ENCODE results near the gene PDZK1IP1.
"Not testable (repeated sequence)": the region's sequence is repeated elsewhere in the genome, so short reads cannot be mapped to it uniquely, and the experiment has no call there.

PDZK1IP1 gene

GRCh38 chr1:47223174-47223920 lies 33.5 kb upstream of the PDZK1IP1 start:
- DNase-seq, result no peak

GRCh38 chr1:47222476-47222875 lies 32.6 kb upstream of the PDZK1IP1 start:
- no peak for DNase-seq

GRCh38 chr1:47219590-47220220 lies 29.9 kb upstream of the PDZK1IP1 start:
- no peak for DNase-seq

- DNase-seq, result no peak
Observed at GRCh38 chr1:47219001-47219400, 29.2 kb upstream of the PDZK1IP1 start.

- DNase-seq, result no peak
Observed at GRCh38 chr1:47216278-47217059, 26.6 kb upstream of the PDZK1IP1 start.

- no peak for DNase-seq
Observed at GRCh38 chr1:47215713-47216112, 25.9 kb upstream of the PDZK1IP1 start.

DNA sequence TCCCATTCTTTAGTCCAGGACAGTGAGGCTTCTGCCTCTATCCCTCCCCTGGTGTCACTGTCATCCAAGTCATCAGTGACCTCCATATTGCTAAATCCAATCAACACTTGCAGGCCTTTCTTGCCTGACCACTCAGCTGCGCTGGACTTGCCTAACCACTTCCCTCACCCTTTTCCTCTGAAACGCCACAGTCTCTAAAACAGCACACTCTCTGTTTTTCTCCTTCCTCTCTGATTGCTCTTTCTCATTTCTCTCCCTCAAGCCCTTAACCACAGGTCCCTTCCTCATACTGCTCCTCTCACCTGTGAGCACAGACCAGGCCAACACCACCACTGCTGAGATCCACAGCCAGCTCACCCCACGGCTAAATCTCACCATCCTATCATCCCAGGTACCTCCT lies 24.7 kb upstream of the PDZK1IP1 start:
- no peak for DNase-seq

DNA sequence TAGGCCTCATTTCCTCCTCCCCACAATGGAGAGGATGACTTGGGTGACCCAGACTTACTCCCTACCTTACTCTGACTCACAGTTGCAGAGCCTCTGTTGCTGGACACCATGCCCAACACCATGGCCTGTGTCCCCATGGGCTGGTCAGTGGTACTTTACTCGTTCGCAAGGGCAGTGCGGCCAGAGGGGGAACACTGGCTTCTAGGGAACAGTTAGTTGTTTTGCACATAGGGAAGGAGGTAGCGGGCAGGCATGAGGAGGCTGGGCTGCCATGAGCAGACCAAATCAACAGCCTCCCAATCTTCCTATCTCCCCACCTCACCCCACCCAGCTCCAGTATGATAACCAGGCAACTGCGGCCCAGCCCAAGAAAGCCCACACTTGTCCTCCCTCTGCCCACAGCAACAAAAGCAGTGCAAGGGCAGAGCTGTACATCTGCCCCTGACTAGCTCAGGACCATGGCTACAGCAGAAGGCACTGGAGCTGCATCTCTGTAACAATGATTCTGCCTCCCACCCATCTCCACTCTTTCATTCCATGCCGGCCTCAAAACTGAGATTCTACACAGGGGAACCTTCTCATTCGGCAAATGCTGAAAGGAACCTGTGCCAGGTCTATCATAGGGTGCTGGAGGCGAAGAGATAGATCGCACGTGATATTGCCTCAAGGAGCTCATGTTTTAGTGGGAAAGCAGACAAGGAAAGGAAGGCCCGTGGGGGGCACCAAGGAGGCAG lies 23.6 kb upstream of the PDZK1IP1 start:
- DNase-seq, result no peak

DNA sequence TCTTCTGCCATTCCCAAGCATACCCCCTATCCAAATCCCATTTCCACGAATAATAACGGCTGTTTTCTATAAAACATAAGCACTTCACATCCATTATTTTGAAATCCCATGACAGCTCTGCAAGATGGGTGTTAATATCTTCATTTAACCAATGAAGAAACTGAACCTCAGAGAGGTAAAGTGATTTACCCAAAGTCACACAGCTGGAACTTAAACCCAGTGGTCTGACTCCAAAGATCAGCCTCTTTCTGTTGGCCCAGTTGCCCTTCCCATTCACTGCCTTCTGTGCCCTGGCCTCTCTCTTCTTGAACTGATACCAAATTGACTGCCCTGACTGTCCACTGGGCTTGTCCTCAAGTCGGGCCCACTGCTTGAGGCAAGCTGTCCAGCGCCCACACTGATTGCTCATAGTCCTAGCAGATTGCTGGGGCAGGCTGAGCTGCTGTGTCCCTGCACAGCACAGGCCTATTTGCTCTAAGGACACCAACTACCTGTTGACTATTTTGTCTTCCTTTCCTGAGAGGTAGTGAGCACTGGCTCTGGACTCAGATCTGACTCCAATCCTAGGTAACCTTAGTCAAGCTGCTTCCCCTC lies 22.9 kb upstream of the PDZK1IP1 start:
- no peak for DNase-seq

DNA sequence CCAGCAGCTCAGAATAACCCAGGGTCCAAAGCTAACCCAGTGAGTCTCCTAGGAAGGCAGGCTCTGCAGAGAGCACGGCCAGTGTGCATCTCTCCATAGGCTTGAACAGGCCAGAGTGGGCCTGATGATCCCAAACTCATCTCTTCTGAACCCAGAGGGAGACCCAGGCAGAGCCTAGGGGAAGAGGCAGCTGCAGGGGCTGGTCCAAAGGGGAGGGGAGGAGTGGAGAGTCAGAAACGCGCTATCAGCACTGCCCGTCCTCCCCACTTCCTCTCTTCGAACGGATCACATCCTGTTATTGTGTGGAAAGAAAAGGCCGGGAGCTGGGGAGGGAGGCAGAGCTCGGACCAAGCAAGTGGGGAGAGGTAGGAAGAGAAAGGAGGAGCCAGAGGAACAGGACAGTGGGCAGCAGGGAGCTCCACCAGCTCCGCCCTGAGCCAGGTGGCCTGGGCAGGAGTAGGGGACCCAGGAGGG lies 22.0 kb upstream of the PDZK1IP1 start:
- DNase-seq, result no peak

- no peak for DNase-seq
Observed at GRCh38 chr1:47210666-47211065, 20.8 kb upstream of the PDZK1IP1 start.

DNA sequence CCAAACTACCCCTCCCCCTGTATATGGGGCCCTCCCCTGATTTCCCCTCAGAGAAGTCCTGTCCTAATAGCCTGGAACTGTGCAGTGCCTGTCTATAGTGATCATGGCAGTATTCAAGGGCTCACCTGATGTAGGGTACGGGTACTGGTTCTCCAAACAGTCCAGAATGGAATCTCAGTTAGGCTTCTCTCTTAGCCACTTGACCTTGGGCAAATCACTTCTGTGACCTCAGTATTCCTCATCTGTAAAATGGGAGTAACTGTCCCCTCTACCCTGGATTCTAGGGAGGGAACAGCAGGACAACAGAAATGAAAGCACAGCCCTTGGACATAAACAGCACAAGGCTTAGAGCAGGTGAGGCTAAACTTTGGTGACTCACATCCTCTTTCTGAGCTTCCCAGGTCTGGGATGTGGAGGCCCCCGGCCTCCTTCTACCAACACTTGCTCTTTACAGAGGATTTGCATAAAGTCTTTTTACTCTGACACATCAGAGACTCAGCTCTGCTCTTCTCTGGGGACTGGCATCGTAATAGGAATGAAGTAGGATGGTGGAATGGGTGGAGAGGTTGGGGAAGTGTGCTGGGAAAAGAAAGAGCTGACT lies 20.0 kb upstream of the PDZK1IP1 start:
- no peak for DNase-seq

GRCh38 chr1:47209091-47209490 lies 19.3 kb upstream of the PDZK1IP1 start:
- DNase-seq, result no peak

DNA sequence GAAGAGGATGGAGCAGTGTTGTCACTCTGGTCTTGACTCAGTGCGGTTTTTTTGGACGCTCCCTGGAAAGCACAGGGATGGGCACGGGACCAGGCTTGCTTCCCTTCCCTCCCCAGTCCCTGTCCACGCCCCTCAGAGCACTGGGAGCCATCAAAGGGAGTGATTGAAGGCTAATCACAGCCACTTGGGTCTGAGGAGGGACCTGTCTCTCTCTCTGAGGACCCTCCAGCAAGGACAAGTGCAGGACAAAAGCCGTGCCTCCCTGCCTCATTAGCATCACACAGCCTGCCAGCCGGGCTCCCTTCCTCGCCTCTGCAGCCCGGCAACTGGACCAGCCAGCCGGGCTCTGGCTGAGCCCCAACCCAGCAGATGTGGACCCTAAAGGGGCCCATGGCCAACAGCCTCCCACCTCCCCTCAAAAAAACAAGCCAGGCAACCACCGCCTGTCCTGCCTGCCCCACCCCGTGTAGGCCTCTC lies 18.6 kb upstream of the PDZK1IP1 start:
- DNase-seq, result no peak

GRCh38 chr1:47207803-47208373 lies 18.1 kb upstream of the PDZK1IP1 start:
- DNase-seq, result no peak

- no peak for DNase-seq
Observed at GRCh38 chr1:47205918-47206317, 16.1 kb upstream of the PDZK1IP1 start.

DNA sequence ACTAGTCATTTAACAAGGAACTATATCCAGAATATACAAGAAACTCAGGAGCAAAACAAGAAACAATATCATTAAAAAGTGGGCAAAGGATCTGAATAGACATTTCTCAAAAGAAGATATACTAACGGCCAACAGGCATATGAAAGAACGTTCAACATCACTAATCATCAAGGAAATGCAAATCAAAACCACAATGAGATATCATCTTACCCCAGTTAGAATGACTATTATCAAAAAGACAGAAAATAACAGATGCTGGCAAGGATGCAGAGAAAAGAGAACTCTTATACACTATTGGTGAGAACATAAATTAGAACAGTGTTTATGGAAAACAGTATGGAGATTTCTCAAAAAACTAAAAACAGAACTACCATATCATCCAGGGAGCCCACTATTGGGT lies 13.7 kb upstream of the PDZK1IP1 start:
- not testable (repeated sequence) for DNase-seq

- no peak for DNase-seq
Observed at GRCh38 chr1:47201179-47201578, 11.3 kb upstream of the PDZK1IP1 start.

DNA sequence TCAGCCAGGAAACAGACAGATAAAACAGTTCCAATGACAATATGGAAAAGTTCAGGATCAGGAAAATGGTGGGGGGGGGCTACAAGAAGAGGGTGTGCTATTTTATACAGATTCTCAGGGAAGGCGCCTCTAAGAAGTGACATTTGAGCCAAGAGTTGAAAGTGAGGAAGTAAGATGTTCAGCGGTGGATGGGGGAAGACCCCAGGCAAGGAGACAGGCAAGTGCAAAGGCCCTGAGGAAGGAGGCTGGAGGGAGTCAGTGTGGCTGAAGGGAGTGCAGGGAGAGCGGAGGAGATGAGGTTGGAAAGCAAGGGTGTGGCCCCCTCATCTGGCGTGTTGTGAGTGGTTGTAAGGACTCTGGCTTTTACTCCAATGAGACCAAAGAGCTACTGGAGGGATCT lies 8.4 kb upstream of the PDZK1IP1 start:
- no peak for DNase-seq

DNA sequence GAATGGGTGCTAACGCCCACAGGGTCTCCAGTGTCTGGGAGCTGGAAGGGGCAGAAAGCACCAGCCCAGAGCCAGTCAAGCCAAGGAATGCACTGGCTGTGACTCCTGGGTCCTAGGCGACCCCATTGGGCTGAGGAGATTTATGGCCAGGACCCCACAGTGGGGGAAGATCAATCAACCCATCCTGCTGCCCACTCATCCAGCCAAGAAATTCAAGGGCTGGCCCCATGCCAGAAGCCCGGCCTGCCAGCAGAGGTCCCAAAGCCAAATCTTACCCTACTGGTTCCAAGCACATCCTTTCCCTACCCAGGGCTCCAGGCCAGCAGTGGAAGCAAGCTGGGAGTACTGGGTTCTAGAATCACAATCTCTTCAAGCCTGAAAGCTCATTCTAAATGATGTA lies 6.8 kb upstream of the PDZK1IP1 start:
- no peak for DNase-seq

DNA sequence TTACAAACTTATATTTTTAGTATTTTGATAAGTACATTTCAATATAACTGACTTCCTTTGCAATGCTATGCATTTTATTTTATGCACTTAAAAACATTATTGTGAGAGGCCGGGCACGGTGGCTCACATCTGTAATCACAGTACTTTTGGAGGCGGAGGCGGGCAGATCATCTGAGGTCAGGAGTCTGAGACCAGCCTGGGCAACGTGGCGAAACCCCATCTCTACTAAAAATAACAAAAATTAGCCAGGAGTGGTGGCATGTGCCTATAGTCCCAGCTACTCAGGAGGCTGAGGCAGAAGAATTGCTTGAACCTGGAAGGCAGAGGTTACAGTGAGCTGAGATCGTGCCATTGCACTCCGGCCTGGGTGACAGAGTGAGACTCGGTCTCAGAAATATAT lies 6.1 kb upstream of the PDZK1IP1 start:
- DNase-seq, result not testable (repeated sequence)

DNA sequence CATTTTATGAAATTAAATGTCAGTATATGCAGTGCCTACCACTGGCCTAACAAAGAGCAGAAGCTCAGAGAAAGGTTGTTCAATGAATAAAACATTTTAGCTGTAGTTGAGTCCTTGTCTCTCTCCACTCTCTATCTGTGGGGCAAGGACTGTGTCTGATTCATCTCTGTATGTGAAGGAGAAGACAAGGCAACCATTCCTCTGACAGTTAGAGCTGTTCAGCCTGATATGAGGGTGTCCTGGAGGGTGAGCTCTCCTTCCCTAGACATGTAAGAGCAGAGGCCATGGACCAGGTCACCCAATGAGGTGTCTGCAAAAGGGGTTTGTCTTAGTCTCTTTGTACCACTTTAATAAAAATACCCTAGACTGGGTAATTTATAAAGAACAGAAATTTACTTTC lies 4.5 kb upstream of the PDZK1IP1 start:
- DNase-seq, result no peak

All from NCI-H1092 treated with DMSO at 0.1 percent for 48 hours (cell line).